HCT116 (cell line): ENCODE data around the gene CNNM3. TPM values are rescaled to one million over a fixed set of nuclear protein-coding genes. Genes with fewer than 3 reads are reported as not detected.

Source experiments
- ATAC-seq: fragments of 200-7000 bp; cut with Tn5 transposase; 2 replicates; pipeline ENCODE4 v1.9.1; 2020; ENCODE audit warnings: mild to moderate bottlenecking, moderate library complexity
- BruUV-seq: library from RNA; stranded (reverse); fragments of 400-500 nt; replicated peaks from 2 replicates; lab custom pipeline; 2021; lab: Mats Ljungman, UMichigan
- CTCF ChIA-PET: fragments of 300-600 bp; sonication (Branson Sonifier 250); formaldehyde crosslinking; loops from one replicate; lab custom pipeline; 2021; ENCODE audit warnings: antibody characterized with exemption; lab: Charles Lee
- POLR2A ChIA-PET: fragments of 300-600, 350-600 bp; sonication (Branson Sonifier 250); formaldehyde crosslinking; loops from one replicate; lab custom pipeline; 2021; ENCODE audit warnings: antibody characterized with exemption; lab: Charles Lee
- RAD21 ChIA-PET, 2 experiments: fragments of 300-600 bp; sonication (Branson Sonifier 250); formaldehyde crosslinking; loops; one replicate each; lab custom pipeline; 2023; ENCODE audit warnings: low total read pairs in 2 of 2; ENCODE audit not compliant: uncharacterized antibody in 2 of 2, unreplicated experiment in 2 of 2, low non-redundant PET in 1 of 2; lab: Charles Lee
- DNase-seq: peaks from one replicate; pipeline ENCODE4 v3.0.0-alpha.2; 2010; ENCODE audit warnings: low read depth, low spot score
- H2AFZ ChIP-seq: fragments of 200-600 bp; shearing (Covaris generic), sonication (generic); 2 replicates; pipeline ENCODE4 v1.6.1; 2017; ENCODE audit warnings: low read depth, mixed run types, mixed read lengths, antibody characterized with exemption, low read length; ENCODE audit not compliant: poor library complexity, severe bottlenecking
- H3K27ac ChIP-seq: 2 replicates; pipeline ENCODE4 v1.5.1; 2012; ENCODE audit warnings: low read depth, low read length
- H3K27me3 ChIP-seq: fragments of 200-600 bp; sonication (generic); 2 replicates; pipeline ENCODE4 v1.6.1; 2016; ENCODE audit warnings: mixed run types, low read length, mixed read lengths; ENCODE audit not compliant: insufficient read depth
- H3K36me3 ChIP-seq, 2 experiments: fragments of 200-500 bp in 1 of 2; fragments of 200-600 bp in 1 of 2; sonication (Bioruptor generic) in 1 of 2; sonication (generic) in 1 of 2; 2 replicates each; pipeline versions ENCODE4 v1.5.1 to v1.6.1; 2014 to 2016; ENCODE audit warnings: low read length in 2 of 2, inconsistent platforms in 1 of 2, mixed read lengths in 1 of 2, mixed run types in 1 of 2; ENCODE audit not compliant: insufficient read depth in 2 of 2, control insufficient read depth in 1 of 2
- H3K4me1 ChIP-seq, 2 experiments: fragments of 200-600 bp in 1 of 2; sonication (generic) in 1 of 2; 2 replicates each; pipeline versions ENCODE4 v1.5.1 to v1.6.1; 2012 to 2017; ENCODE audit warnings: low read length in 2 of 2, inconsistent platforms in 1 of 2, mild to moderate bottlenecking in 1 of 2, mixed read lengths in 1 of 2, mixed run types in 1 of 2, moderate library complexity in 1 of 2; ENCODE audit not compliant: insufficient read depth in 2 of 2, control insufficient read depth in 1 of 2
- H3K4me2 ChIP-seq: fragments of 200-600 bp; sonication (generic); 2 replicates; pipeline ENCODE4 v1.6.1; 2017; ENCODE audit warnings: mixed run types, low read length, mixed read lengths
- H3K4me3 ChIP-seq, 2 experiments: fragments of 200-600 bp in 1 of 2; sonication (generic) in 1 of 2; replicated peaks in 1 of 2; 2 replicates each; pipeline ENCODE4 v1.5.1; 2011 to 2016; ENCODE audit warnings: low read length in 2 of 2, control low read depth in 1 of 2, low read depth in 1 of 2, mild to moderate bottlenecking in 1 of 2, mixed read lengths in 1 of 2, mixed run types in 1 of 2
- H3K79me2 ChIP-seq: fragments of 200-600 bp; sonication (generic); 2 replicates; pipeline ENCODE4 v1.6.1; 2017; ENCODE audit warnings: mild to moderate bottlenecking, mixed run types, low read length, moderate library complexity, mixed read lengths; ENCODE audit not compliant: insufficient read depth
- H3K9ac ChIP-seq: fragments of 200-600 bp; sonication (generic); 2 replicates; pipeline ENCODE4 v1.6.1; 2016; ENCODE audit warnings: low read length, mixed read lengths
- H3K9me2 ChIP-seq: fragments of 200-600 bp; sonication (generic), shearing (Covaris generic); 2 replicates; pipeline ENCODE4 v1.6.1; 2017; ENCODE audit warnings: mixed run types, mild to moderate bottlenecking, moderate library complexity; ENCODE audit not compliant: insufficient read depth
- H3K9me3 ChIP-seq, 2 experiments: fragments of 200-500 bp in 1 of 2; fragments of 200-600 bp in 1 of 2; sonication (Bioruptor generic) in 1 of 2; sonication (generic) in 1 of 2; 2 replicates each; pipeline ENCODE4 v1.6.1; 2014 to 2017; ENCODE audit warnings: low read length in 2 of 2, mixed read lengths in 2 of 2, inconsistent platforms in 1 of 2, low read depth in 1 of 2, mild to moderate bottlenecking in 1 of 2, mixed run types in 1 of 2, moderate library complexity in 1 of 2; ENCODE audit not compliant: control insufficient read depth in 1 of 2, insufficient read depth in 1 of 2
- H4K20me1 ChIP-seq: fragments of 200-600 bp; sonication (generic), shearing (Covaris generic); 2 replicates; pipeline ENCODE4 v1.6.1; 2017; ENCODE audit warnings: mixed run types, mild to moderate bottlenecking, moderate library complexity; ENCODE audit not compliant: insufficient read depth
- ATF3 ChIP-seq: IDR thresholded peaks from 2 replicates; pipeline ENCODE4 v1.6.1; 2012
- CBX3 ChIP-seq: IDR thresholded peaks from 2 replicates; pipeline ENCODE4 v1.6.1; 2012; ENCODE audit warnings: low read depth
- CEBPB ChIP-seq: IDR thresholded peaks from 2 replicates; pipeline ENCODE4 v1.6.1; 2012; ENCODE audit warnings: low read depth
- CTCF ChIP-seq, 3 experiments: fragments of 200-600 bp in 1 of 3; sonication (generic) in 1 of 3; IDR thresholded peaks in 2 of 3; conservative IDR thresholded peaks in 1 of 3; 2 replicates each; pipeline ENCODE4 v1.5.1; 2012 to 2017; ENCODE audit warnings: low read depth in 2 of 3, low read length in 2 of 3, antibody characterized with exemption in 1 of 3, borderline replicate concordance in 1 of 3, control low read depth in 1 of 3, mild to moderate bottlenecking in 1 of 3, mixed read lengths in 1 of 3, mixed run types in 1 of 3, moderate library complexity in 1 of 3; ENCODE audit not compliant: insufficient read depth in 1 of 3
- EGR1 ChIP-seq: IDR thresholded peaks from 2 replicates; pipeline ENCODE4 v1.6.1; 2012; ENCODE audit warnings: low read depth
- ELF1 ChIP-seq: IDR thresholded peaks from 2 replicates; pipeline ENCODE4 v1.6.1; 2012; ENCODE audit warnings: low read depth, borderline replicate concordance
- EZH2 ChIP-seq: fragments of 200-600 bp; sonication (generic); IDR thresholded peaks from 2 replicates; pipeline ENCODE4 v1.6.1; 2017; ENCODE audit warnings: antibody characterized with exemption, mixed run types
- EZH2phosphoT487 ChIP-seq: fragments of 200-600 bp; IDR thresholded peaks from 2 replicates; pipeline ENCODE4 v1.6.1; 2018; ENCODE audit warnings: antibody characterized with exemption, borderline replicate concordance
- FOSL1 ChIP-seq: IDR thresholded peaks from 2 replicates; pipeline ENCODE4 v1.6.1; 2012; ENCODE audit warnings: low read depth
- JUND ChIP-seq: IDR thresholded peaks from 2 replicates; pipeline ENCODE4 v1.6.1; 2012
- MAX ChIP-seq: IDR thresholded peaks from 2 replicates; pipeline ENCODE4 v1.6.1; 2012
- POLR2A ChIP-seq: IDR thresholded peaks from 2 replicates; pipeline ENCODE4 v1.7.0; 2011; ENCODE audit warnings: borderline replicate concordance; ENCODE audit not compliant: insufficient read depth, insufficient read length; ENCODE audit errors: extremely low read depth
- POLR2AphosphoS5 ChIP-seq: IDR thresholded peaks from 2 replicates; pipeline ENCODE4 v1.6.1; 2011; ENCODE audit warnings: mild to moderate bottlenecking, low read depth, low read length, moderate library complexity
- REST ChIP-seq: IDR thresholded peaks from 2 replicates; pipeline ENCODE4 v1.6.1; 2012; ENCODE audit warnings: low read depth
- SIN3A ChIP-seq: IDR thresholded peaks from 2 replicates; pipeline ENCODE4 v1.6.1; 2012; ENCODE audit warnings: low read depth
- TCF7L2 ChIP-seq: IDR thresholded peaks from 2 replicates; pipeline ENCODE4 v1.7.0; 2011; ENCODE audit warnings: borderline replicate concordance, inconsistent platforms; ENCODE audit not compliant: insufficient read depth, insufficient read length; ENCODE audit errors: extremely low read depth
- YY1 ChIP-seq: IDR thresholded peaks from 2 replicates; pipeline ENCODE4 v1.6.1; 2011; ENCODE audit warnings: low read length, low read depth, moderate library complexity, mild to moderate bottlenecking; ENCODE audit not compliant: insufficient replicate concordance; ENCODE audit errors: extremely low read depth
- ZFX ChIP-seq: fragments of 450-650 bp; IDR thresholded peaks from 2 replicates; pipeline ENCODE4 v1.6.1; 2017
- intact Hi-C: fragments of 100-400 bp; cut with micrococcal nuclease; formaldehyde crosslinking; loops from 2 replicates; pipeline ENCODE4 v1.10.0; 2022
- total RNA-seq: library from RNA; stranded (reverse); gene quantifications from one replicate; pipeline ENCODE4 v1.2.1, GENCODE V29; 2021; ENCODE audit not compliant: unreplicated experiment

Gene CNNM3
- total RNA-seq, 1 experiment from 2014 or later = 31.1 TPM

DNA sequence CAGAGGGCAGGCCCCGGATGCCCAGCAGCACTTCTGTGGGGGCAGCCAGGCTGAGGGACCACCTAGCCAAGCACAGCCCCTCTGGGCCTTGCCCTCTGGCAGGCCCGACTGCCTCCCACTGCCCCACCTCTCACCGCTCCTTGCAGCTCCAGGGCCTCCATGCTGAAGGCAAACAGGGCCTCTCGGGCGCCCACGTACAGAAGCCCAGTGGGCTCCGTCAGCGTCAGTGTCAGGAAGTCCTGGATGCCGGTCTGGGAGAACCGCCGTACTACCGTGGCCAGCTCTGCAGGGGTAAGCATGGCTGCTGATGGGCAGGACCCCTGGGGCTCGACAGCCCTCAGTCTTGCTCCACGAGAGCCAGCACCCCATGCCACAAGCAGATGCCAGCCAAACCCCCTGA lies 50.1 kb downstream of the CNNM3 start:
- Histone ChIP-seq H3K4me3 (no peak overlapping the region), H3K27ac (no peak overlapping the region), H3K9ac (no peak overlapping the region), H3K79me2 (peaks cover 25% of the 10 kb centered on the region; the same call in 1 of the 2 replicates), H3K9me2 (no peaks in the 10 kb centered on the region), H3K27me3 (no peaks in the 10 kb centered on the region), H2AFZ (no peak overlapping the region), H3K4me2 (no peak overlapping the region), H3K9me3 (no peaks in the 10 kb centered on the region), H3K36me3 (peaks cover 25 to 28% of the 10 kb centered on the region in 2 experiments), H4K20me1 (no peaks in the 10 kb centered on the region), H3K4me1 (peaks cover 14 to 24% of the 10 kb centered on the region in 2 experiments)
- ChIA-PET POLR2A (no interaction called here), CTCF (no interaction called here), RAD21 (no interaction called here)
- BruUV-seq = no TSS peak
- TF ChIP-seq TCF7L2 (no peak), REST (no peak), POLR2A (no peak), EZH2 (no peak), ELF1 (no peak), CTCF (IDR thresholded peaks at IDR 0.05 in 2 of 3, conservative IDR thresholded peaks at IDR 0.05 in 1 of 3; ENCODE audit: borderline replicate concordance in 1 of 3, insufficient read depth in 1 of 3, low read depth in 2 of 3, low read length in 2 of 3) (no peak), CBX3 (no peak), POLR2AphosphoS5 (no peak), SIN3A (no peak), EGR1 (no peak), YY1 (no peak), JUND (no peak), FOSL1 (no peak), MAX (no peak), EZH2phosphoT487 (no peak), CEBPB (no peak), ATF3 (no peak), ZFX (no peak)
- no peak for ATAC-seq
- no peak for DNase-seq
- intact Hi-C loops = no loop called here
